Stimulated activated CD4-positive, alpha-beta T cell treated with anti-CD3 and anti-CD28 coated beads, Interleukin-12 subunit alpha, Interleukin-12 subunit beta, amount 100 ng/mL, for 24 hours (primary cell): ENCODE measurements around the gene FBN3.
"Not testable (repeated sequence)": the region's sequence is repeated elsewhere in the genome, so short reads cannot be mapped to it uniquely, and the experiment has no call there.

Experiments used
- DNase-seq, 2 experiments: peaks; one replicate each; pipeline ENCODE4 v3.0.0-alpha.2; 2020; ENCODE audit warnings: low read depth in 2 of 2

FBN3 gene

DNA sequence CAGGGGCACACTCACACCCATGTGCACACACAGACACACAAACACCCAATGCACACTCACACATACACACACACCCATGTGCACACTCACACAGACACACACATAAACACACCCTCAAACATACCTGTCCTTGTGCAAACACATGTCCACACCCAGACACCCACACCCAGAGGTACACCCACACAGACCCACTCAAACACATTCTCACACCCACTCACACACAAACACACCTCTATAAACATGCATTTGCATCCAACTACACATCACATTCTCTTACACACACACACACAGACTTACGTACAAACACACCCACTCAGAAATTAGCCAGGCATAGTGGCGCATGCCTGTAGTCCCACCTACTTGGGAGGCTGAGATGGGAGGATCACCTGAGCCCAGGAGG is 31.4 kb downstream of the FBN3 start:
- no peak for DNase-seq

DNA sequence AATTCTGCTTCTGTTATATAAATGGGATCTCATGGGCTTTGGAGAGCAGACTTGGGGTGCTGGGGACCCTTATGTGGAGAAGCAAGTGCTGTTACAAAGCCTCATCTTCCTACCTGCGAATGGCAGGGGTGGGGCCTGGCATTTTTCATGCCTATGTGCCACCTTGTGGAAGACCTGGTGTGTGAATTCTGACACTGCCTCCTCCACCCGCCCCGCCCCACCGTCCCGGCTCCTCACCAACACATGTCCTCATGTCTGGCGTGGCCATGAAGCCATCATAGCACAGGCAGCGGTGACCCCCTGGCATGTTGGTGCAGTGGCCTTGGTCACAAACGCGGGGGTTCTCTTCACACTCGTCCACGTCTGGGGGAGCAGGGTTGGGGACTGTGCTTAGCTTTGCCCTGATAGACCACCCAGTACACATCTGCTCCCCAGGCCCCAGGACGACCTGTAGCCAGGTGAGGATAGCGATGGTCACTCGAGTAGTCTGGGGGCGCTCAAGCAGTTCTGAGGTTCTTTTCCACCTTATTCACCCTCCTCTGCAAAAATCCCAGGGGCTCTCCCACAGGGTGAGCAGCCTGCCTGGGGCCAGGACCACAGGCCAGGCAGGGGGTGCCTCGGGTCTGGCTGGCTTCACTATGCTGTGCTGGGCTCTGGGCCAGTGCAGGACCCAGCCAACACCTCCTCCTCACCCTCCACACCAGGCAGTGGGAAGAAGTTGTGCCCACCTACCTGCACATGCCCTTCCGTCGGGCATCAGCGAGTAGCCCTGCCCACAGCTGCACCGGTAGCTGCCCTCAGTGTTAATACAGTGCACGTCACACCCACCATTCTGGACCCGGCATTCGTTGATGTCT is 32.7 kb downstream of the FBN3 start:
- DNase-seq = no peak

DNA sequence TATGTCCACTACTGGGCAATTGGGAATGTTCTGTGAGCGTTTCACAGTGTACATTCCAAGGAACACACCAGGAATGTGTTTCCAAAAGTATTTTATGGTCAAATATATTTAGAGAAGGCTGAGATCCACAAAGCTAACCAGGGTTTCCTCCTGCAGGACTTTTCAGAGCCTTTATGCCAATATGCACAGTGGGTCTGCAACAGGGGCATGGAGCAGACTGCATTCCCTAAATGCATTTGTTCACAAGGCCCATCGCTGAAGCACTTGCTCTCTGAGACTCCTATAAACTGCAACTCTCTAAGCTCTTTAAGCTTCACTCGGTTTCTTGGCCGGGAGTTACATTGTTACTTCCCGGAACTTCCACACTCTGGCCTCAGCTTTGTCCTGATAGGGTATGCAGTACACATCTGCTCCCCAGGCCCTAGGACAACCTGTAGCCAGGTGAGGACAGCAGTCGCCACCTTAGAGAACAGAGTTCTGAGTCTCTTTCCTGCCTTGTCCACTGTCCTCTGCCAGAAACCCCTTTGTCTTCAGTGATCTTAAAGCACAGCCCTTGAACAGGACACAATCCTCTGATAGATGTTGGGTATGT is 33.5 kb downstream of the FBN3 start:
- DNase-seq = no peak

DNA sequence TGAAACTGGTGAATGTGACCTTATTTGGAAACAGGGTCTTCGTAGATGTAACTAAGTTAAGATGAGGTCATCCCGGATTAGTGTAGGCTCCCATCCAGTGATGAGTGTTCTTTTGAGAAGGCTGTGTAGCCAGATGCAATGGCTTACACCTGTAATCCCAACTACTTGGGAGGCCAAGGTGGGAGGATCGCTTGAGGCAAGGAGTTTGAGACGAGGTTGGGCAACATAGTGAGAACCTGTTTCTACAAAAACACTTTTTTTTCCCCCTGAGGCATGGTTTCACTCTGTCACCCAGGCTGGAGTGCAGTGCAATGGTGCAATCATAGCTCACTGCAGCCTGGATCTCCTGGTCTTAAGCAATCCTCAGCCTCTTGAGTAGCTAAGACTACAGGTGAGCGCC is 36.4 kb downstream of the FBN3 start:
- DNase-seq = no peak

DNA sequence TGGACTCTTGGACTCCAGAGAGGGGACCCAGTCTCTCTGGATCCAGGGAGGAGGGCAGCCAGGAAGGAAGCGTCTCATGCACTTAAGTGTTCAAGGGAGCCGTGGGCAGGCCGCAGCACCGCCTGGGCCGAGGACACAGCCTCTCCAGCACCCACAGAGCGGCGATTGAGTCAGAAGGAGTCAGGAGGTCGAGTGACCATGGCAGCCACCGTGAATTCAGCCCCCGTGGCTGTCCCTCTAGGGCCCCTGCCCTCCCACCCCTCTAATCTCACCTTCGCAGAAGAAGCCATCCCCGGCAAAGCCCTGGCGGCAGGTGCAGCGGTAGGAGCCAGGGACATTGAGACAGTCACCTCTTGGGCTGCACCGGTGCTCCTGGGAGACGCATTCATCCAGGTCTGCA is 38.0 kb downstream of the FBN3 start:
- no peak for DNase-seq

DNA sequence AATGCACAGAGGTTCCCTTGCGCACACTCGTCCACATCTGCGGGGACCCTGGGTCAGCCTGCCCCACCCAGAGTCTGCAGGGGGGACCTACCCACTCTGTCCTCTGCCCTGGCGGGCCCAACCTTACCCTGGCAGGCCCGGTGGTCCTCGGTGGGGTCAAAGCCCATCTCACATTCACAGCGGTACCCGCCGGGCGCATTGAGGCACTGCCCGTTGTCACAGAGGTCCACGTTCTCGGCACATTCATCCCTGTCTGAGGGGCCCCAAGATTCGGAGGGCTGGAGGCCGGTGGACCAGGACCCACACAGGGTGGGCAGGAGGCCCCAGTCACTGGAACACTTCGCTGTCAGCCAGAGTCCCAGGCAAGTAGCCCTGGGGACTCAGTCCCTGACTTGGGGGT is 38.5 kb downstream of the FBN3 start:
- DNase-seq = no peak

DNA sequence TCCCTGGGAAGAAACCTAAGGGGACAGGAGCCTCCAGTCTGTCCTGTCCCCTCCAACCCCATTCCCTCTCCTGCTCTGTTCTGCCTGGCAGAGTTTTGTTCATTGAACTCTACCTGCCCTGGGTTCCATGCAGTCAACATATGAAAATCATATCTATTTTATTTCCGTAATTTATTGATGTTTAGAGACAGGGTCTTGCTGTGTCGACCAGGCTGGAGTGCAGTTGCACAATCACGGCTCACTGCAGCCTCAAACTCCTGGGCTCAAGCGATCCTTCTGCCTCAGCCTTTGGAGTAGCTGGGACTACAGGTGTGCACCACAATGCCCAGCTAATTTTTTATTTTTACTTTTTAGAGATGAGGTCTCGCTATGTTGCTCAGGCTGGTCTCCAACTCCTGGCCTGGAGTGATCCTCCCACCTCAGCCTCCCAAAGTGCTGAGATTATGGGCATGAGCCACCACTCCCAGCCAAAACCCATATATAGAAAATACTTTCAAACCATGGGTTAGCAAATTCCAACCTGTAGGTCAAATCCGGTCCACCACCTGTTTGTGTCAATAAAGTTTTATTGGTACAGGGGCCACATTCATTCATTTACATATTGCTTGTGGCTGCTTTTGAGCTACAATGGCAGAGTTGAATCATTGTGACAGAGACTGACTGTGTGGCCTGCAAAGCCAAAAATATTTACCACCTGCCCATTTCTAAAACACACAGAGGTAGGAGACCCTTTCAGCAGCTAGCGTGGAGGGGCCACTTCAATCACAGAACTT is 39.3 kb downstream of the FBN3 start:
- DNase-seq = no peak

DNA sequence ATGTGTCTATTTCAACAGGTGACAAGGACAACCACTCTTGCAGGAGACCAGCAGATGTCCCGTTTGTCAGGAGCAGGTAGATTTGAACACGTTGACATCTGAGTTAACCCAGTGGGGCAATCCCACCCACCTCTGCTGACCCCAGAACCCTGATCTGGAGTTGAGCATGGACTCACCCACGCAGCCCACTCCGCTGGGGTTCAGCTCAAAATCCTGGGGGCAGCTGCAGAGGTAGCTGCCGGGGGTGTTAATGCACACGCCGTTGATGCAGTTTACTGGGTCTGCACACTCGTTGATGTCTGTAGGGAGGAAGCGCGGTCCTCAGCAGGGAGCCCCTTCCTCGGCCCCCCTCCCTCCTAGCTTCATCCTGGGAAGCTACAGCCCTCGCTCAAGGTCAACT is 39.9 kb downstream of the FBN3 start:
- no peak for DNase-seq

DNA sequence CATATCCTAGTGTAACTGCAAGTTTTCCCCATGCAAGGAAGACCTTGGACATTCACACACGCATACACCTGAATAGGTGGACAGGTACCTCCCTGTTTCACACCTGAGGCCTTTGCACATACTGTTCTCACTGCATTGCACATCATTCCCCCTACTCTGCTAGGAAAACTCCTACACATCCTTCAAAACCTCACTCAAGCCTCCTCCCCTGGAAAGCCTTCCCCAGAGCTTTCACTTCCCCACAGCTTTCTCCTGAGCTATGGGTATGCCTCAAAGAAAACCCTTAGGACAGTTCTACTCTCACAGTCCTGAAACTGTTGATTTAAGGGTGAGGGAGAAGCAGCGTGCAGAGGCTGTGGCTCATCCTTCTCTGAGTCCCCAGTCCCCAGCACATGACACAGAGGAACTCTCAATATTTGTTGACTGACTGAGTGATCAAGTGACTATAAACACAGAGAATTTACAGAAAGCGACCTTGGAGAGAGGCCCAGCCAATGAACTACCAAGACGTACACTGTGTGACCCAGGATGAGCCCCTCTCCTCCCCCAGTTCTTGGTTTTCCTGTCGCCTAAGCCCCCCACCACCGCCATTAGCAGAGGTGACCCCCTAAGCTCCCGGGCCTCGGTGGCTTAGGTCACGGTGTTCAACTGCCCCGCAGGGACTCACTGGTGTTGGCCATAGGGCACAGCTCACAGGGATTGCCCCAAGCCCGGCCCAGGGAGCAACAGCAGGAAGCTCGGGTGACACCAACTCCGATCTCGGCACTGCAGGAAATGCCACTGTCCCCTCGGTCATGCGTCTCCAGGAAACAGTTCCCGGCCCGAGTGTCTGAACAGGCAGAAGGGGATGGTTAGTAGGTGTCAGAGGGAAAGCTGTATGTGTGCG is 40.6 kb downstream of the FBN3 start:
- DNase-seq = no peak

DNA sequence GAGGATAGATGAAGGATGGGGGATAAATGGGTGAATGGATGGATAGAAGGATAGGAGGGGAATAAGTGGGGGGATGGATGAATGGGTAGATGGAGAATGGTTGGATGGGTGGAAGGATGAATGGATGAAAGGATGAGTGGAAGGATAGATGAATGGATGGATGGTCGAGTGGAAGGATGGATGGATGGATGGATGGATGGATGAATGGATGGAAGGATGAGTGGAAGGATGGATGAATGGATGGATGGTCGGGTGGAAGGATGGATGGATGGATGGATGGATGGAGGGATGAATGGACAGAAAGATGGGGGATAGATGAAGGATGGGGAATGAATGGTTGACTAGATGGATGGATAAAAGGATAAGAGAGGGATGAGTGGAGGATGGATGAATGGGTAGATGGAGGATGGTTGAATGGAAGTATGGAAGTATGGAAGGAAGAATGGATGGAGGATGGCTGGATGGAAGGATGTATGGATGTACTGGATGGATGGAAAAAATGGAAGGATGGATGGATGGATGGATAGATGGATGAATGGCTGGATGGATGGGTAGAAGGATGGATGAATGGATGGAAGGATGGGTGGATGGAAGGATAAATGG is 42.0 kb downstream of the FBN3 start:
- DNase-seq = no peak

DNA sequence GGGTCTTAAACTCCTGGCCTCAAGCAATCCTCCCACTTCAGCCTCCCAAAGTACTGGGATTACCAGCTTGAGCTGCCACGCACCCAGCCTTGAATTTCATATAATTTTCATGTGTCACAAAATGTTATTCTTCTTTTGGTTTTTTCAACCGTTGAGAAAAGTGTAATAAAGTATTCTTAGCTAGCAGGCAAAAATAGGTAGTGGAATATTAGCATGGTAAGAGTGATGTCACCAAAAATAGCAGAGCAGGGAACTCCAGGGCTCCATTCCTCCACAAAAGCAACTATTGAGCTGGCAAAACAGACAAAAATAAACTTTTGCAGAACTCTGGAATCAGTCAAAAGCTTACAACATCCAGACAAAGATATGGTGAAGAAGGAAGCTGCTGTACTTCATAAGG is 43.9 kb downstream of the FBN3 start:
- no peak for DNase-seq

DNA sequence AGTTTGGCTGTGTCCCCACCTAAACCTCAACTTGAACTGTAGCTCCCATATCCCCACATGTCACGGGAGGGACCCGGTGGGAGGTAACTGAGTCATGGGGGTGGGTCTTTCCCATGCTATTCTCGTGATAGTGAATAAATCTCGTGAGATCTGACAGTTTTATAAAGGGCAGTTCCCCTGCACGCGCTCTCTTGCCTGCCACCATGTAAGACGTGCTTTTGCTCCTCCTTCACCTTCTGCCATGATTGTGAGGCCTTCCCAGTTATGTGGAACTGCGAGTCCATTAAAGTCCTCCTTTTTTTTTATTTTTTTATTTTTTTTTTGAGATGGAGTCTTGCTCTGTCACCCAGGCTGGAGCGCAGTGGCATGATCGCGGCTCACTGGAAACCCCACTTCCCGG is 47.5 kb downstream of the FBN3 start:
- DNase-seq = not testable (repeated sequence)

DNA sequence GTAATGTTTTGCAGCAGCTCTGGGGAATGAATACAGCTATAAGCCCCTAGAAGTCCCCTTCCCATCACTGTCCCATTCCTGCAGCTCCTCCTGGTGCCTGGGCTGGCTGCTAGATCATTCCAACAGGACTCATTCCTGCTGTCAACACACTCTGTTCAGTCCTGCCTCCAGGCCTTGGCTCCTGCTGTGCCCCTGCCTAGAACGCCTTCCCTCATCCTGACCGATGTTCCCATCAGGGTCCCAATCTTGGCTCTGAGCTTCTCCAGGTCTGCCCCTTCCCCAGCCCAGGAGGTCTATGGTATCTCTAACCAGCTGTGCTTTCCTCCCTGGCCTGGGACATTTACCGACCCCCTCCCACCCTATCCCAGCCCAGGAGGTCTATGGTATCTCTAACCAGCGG is 48.1 kb downstream of the FBN3 start:
- DNase-seq = no peak

DNA sequence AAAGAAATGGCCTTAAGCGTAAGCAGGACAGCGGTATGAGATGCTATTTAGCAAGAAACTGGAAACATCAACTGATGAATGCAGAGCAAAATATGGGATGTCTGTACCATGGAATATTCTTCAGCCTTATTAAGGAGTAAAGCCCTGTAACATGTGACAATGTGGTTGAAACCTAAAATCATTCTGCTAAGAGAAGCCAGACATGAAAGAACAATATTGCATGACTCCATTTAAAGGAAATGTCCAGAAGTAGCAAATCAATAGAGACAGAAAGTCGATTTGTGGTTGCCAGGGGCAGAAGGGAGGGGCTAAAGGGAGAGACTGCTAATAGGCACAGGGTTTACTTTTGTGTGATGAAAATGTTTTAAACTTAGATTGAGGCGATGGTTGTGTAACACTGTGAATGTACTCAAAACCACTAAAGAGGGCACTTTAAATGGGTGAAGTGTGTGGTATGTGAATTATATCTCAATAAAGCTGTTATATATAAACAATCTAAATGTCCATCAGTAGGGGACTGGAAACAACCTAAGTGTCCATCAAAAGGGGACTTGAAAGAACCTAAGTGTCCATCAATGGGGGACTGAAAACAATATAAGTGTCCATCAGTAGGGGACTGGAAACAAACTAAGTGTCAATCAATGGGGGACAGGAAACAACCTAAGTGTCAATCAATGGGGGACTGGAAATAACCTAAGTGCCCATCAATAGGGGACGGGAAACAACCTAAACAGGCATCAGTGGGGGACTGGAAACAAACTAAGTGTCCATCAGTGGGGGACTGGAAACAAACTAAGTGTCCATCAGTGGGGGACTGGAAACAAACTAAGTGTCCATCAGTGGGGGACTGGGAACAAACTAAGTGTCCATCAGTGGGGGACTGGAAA is 51.5 kb downstream of the FBN3 start:
- no peak for DNase-seq

DNA sequence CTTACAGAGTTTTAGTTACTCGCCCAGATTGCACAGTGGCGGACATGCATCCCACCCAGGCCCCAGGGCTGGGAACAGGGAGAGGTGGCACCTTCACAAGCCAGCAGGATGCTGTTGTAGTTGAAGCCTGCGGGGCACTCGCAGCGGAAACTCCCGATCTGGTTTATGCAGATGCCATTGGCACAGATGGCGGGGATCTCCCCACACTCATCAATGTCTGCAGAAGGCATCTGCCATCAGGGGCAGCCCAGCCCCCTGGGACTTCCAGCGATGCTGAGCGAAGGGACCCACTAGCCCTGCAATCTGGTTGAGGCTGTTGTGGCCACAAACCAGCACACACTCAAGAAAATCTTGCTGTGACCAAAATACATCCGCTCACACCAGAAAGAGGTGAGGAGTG is 52.2 kb downstream of the FBN3 start:
- DNase-seq = no peak

DNA sequence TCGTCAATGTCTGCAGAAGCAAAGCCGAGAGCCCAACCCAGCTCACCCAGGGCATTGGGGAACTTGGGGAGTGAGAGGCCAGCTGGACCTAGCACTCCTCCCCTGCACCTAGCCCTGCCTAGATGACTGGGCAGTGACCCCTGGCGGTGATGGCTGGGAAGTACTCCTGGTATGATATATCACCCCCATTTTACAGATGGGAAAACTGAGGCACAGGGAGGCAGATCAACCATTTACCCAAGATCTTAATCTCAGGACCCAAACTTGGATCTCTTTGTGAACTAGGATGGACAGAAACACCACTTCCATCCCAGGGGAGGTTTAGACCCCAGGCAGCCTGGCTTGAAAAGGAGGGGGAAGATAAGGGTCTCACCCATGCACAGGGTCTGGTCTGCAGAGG is 53.3 kb downstream of the FBN3 start:
- DNase-seq = no peak

DNA sequence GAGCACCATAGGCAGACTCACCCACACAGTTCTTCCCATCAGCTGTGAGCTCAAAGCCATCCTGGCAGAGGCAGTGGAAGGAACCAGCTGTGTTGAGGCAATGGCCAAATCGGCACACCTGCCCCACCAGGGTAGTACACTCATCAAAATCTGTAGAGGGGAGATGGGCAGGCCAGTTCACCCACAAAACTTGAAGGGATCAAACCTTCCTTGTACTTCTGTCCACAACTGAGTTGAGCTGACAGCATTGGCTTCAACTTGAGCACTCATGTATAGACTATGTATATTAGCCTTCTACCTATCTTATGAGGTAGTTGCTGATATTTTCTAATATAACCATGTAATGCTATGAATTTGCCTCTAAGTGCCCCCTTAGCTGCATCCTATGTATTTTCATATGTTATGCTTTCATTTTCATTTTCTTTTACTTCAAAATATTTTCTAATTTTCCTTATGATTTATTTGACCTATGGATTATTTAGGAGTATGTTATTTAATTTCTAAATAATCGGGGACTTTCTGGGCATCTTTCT is 54.0 kb downstream of the FBN3 start:
- DNase-seq = no peak

DNA sequence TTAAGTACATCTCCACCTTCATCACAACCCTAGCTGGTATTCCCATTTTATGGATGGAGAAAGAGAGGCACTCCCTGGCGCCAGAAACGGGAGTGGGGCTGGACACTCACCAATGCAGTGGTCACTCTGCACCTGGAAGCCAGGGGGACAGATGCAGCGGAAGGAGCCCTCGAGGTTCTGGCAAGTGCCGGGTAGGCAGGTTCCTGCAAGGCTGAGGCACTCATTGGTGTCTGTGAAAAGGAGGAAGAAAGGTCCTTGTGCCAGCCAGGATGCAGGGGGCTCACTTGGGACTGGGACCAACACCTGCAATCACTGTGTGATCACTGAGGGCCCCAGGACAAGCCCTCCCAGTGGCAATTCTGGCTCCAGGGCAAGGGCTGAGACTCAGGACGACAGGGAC is 55.1 kb downstream of the FBN3 start:
- no peak for DNase-seq

DNA sequence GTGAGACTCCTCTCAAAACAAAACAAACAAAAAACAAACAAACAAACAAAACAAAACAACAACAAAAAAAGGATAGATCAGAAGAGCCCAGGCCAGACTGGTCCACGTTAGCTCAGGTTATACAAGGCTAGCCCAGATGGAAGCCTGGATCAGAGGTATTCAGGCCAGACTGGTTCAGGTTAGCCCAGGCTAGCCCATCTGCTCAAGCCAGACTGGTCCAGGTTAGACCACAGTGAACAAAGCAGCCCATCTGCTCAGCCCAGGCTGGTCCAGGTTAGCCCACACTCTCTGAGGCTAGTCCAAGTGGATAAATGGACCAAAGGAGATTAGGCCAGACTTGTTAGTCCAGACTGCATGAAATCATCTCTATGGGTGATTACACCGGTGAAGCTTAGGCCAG is 55.7 kb downstream of the FBN3 start:
- DNase-seq = no peak

DNA sequence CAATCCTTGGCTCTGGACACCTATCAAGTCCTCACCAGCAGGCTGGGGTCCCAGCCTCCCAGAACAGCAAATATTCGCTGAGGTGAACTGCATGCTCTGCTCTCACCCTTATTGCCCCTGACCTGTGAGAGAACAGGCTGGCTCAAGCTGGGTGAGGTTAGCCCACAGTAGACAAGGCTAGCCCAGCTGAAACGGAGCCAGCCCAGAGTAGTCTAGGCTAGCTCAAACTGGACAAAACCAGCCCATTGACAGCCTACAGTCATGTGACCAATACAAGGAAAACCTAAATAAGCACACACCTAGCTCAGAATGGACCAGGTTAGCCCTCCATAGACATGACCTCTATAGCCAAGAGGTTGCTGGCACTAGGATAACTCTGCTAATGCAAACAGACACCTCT is 58.4 kb downstream of the FBN3 start:
- DNase-seq = no peak
